ENCODE data around the gene DNAJC4. TPM values are rescaled to one million over a fixed set of nuclear protein-coding genes. Genes with fewer than 3 reads are reported as not detected.

Gene DNAJC4
- total RNA-seq, 6 experiments from 2014 or later, result 14.6 to 27.6 (median 21.4) TPM

DNA sequence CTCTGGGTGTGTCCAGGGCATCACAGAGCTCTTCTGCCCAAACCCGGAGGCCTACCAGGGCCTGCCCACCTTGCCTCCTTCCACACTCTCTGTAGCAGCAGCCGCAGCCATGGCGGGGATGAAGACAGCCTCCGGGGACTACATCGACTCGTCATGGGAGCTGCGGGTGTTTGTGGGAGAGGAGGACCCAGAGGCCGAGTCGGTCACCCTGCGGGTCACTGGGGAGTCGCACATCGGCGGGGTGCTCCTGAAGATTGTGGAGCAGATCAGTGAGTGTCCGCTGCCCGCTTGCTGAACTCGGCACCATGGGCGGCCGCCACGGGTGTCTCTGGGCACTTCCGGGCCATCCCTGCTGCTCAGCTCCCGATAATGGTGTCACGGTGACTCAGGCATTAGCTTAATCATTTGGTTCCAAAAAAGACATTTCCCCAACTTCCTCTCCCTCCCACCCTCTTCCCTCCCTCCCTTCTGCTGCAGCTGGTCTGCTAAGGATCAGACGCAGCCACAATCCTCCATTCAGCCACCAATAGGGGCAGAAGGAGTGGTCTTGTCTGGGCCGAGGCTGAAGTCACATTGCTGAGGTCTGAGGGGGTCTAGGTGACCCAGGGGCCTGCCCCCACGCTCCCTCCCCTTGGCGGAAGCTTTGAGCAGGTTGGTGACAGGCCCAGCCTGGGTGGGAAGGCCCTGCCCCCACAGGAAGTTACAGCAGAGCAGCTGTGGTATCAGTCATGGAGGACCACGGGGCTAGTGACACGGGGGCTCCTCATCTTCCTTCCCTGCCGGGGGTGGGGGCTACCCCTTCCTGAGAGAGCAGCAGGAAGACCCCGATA, 22.9 kb upstream of the DNAJC4 start:
- Histone ChIP-seq H3K36me3 (peaks cover 12 to 45% (median 15%) of the 10 kb centered on the region in 4 donors), H3K27ac (peak overlapping the region; percentile 68 to 88 (median 85)), H3K4me3 (peak overlapping the region; percentile 25 to 48 (median 37)), H3K9me3 (no peaks in the 10 kb centered on the region), H3K27me3 (no peaks in the 10 kb centered on the region), H3K4me1 (peaks cover 0 to 6% (median 0%) of the 10 kb centered on the region in 4 donors)
- ATAC-seq (peak; percentile 46 to 66 (median 56)), DNase-seq (peak; percentile 71 to 79 (median 76))
- TF ChIP-seq, protein P1, sequence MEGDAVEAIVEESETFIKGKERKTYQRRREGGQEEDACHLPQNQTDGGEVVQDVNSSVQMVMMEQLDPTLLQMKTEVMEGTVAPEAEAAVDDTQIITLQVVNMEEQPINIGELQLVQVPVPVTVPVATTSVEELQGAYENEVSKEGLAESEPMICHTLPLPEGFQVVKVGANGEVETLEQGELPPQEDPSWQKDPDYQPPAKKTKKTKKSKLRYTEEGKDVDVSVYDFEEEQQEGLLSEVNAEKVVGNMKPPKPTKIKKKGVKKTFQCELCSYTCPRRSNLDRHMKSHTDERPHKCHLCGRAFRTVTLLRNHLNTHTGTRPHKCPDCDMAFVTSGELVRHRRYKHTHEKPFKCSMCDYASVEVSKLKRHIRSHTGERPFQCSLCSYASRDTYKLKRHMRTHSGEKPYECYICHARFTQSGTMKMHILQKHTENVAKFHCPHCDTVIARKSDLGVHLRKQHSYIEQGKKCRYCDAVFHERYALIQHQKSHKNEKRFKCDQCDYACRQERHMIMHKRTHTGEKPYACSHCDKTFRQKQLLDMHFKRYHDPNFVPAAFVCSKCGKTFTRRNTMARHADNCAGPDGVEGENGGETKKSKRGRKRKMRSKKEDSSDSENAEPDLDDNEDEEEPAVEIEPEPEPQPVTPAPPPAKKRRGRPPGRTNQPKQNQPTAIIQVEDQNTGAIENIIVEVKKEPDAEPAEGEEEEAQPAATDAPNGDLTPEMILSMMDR (IDR thresholded peaks at IDR 0.05), result no peak
- TF ChIP-seq POLR2A (IDR thresholded peaks at IDR 0.05), result peak; percentile 42
- intact Hi-C loops (cut with DNase I), result no loop called here
- WGBS (ENCODE audit: insufficient coverage, low coverage, low lambda C conversion rate, missing lambda C conversion rate), result 30% methylated on average over 21 of the region's 30 CpGs

DNA sequence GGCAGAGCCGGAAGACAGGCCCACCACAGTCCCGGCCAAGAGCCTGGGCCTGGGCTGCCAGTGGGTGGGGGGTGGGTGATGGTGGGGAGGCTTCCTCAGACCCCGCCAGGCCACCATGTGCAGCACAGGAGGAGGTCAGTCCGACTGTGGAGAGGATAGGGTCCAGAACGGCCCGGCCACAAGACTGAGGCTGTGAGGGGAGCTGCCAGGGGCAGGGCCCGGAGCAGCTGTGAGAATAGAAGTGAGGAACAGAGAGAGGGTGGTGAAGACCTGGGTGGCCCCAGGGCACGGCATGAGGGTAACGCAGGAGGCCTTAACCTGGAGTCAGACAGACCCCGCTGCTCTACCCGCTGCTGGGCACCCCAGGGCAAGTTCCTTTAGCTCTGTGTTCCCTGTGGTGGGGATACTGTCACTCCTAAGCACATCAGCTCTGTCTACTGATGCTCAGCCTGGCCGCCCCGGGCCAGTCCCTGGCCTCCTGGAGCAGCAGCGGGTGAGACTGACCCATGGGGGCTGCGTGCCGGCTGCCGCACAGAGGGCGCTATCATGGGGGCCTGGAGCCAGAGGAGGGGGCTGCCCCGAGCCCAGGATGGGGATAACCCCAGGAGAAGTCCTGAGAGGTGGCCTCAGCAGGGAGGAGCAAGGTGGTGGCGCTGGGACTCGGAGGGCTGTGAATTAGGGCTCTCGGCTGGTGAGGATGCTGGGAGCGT, 22.1 kb upstream of the DNAJC4 start:
- ATAC-seq, result peak in 1 of 4 donors; percentile 3
- 66% methylated on average over 8 of the region's 23 CpGs for WGBS (ENCODE audit: insufficient coverage, low coverage, low lambda C conversion rate, missing lambda C conversion rate)
- peak in 2 of 3 donors; percentile 31 to 52 for DNase-seq
- intact Hi-C loops (cut with DNase I), result no loop called here
- no peak for TF ChIP-seq POLR2A (IDR thresholded peaks at IDR 0.05)
- TF ChIP-seq, protein P1 (IDR thresholded peaks at IDR 0.05), result no peak
- H3K9me3 ChIP-seq, result no peaks in the 10 kb centered on the region
- H3K27ac ChIP-seq, result peak overlapping the region; percentile 68 to 88 (median 85)
- peaks cover 6 to 38% (median 9%) of the 10 kb centered on the region in 4 donors for H3K36me3 ChIP-seq
- peak overlapping the region; percentile 25 to 48 (median 37) for H3K4me3 ChIP-seq
- H3K27me3 ChIP-seq, result no peaks in the 10 kb centered on the region
- peaks cover 0 to 6% (median 0%) of the 10 kb centered on the region in 4 donors for H3K4me1 ChIP-seq

- H3K4me1 ChIP-seq, result peaks cover 0 to 6% (median 0%) of the 10 kb centered on the region in 4 donors
- WGBS (ENCODE audit: insufficient coverage, low coverage, low lambda C conversion rate, missing lambda C conversion rate), result 83% methylated on average over 11 of the region's 18 CpGs
Measured at GRCh38 chr11:64208796-64209562, 21.4 kb upstream of the DNAJC4 start.

GRCh38 chr11:64209563-64209843, 20.8 kb upstream of the DNAJC4 start:
- intact Hi-C loops (cut with DNase I), result no loop called here

More at GRCh38 chr11:64208796-64209562, 21.4 kb upstream of the DNAJC4 start:
- no peak for TF ChIP-seq POLR2A (IDR thresholded peaks at IDR 0.05)
- TF ChIP-seq, protein P1 (IDR thresholded peaks at IDR 0.05), result no peak
- no peaks in the 10 kb centered on the region for H3K27me3 ChIP-seq
- H3K27ac ChIP-seq, result peak overlapping the region; percentile 68 to 88 (median 85)
- H3K9me3 ChIP-seq, result no peaks in the 10 kb centered on the region
- DNase-seq (no peak), ATAC-seq (no peak)
- peaks cover 0 to 30% (median 2%) of the 10 kb centered on the region in 4 donors for H3K36me3 ChIP-seq
- no peak overlapping the region for H3K4me3 ChIP-seq
- intact Hi-C loops (cut with DNase I), result no loop called here

More at GRCh38 chr11:64209563-64209843, 20.8 kb upstream of the DNAJC4 start:
- no peak for TF ChIP-seq POLR2A (IDR thresholded peaks at IDR 0.05)
- TF ChIP-seq, protein P1 (IDR thresholded peaks at IDR 0.05), result no peak
- ATAC-seq (no peak), DNase-seq (no peak)
- Histone ChIP-seq H3K4me1 (peaks cover 0 to 6% (median 0%) of the 10 kb centered on the region in 4 donors), H3K9me3 (no peaks in the 10 kb centered on the region), H3K27me3 (no peaks in the 10 kb centered on the region), H3K36me3 (peaks cover 0 to 25% (median 0%) of the 10 kb centered on the region in 4 donors), H3K27ac (no peak overlapping the region), H3K4me3 (no peak overlapping the region)
- no CpG with 5 or more reads among the region's 8 CpGs for WGBS (ENCODE audit: insufficient coverage, low coverage, low lambda C conversion rate, missing lambda C conversion rate)
